OCI-LY7 (cell line): Measurements from ENCODE around the gene MACROD2. TPM values are rescaled to one million over a fixed set of nuclear protein-coding genes. Genes with fewer than 3 reads are reported as not detected.
"Not testable (repeated sequence)": the region's sequence is repeated elsewhere in the genome, so short reads cannot be mapped to it uniquely, and the experiment has no call there.

ENCODE experiments used
- BruUV-seq: library from RNA; stranded (reverse); fragments of 400-500 nt; replicated peaks from 2 replicates; lab custom pipeline; 2021; lab: Mats Ljungman, UMichigan
- CTCF ChIA-PET: fragments of 300-600 bp; sonication (Branson Sonifier 250); formaldehyde crosslinking; loops from one replicate; lab custom pipeline; 2022; ENCODE audit warnings: antibody characterized with exemption; ENCODE audit not compliant: unreplicated experiment; lab: Charles Lee
- POLR2A ChIA-PET: fragments of 300-600 bp; sonication (Branson Sonifier 250); formaldehyde crosslinking; loops from one replicate; lab custom pipeline; 2022; ENCODE audit warnings: antibody characterized with exemption; lab: Charles Lee
- DNase-seq: peaks from one replicate; pipeline ENCODE4 v3.0.0-alpha.2; 2015; ENCODE audit warnings: low spot score
- H2AFZ ChIP-seq: fragments of 200-600 bp; sonication (generic), shearing (Covaris generic); 2 replicates; pipeline ENCODE4 v1.6.1; 2014; ENCODE audit warnings: mild to moderate bottlenecking, antibody characterized with exemption, low read length, moderate library complexity
- H3K27ac ChIP-seq: fragments of 200-600 bp; sonication (generic); 2 replicates; pipeline ENCODE4 v1.5.1; 2014; ENCODE audit warnings: mixed run types, low read depth, mild to moderate bottlenecking, moderate library complexity, low read length, inconsistent platforms; ENCODE audit not compliant: poor library complexity, severe bottlenecking
- H3K36me3 ChIP-seq: fragments of 200-600 bp; sonication (generic); 2 replicates; pipeline ENCODE4 v1.6.1; 2014; ENCODE audit warnings: mild to moderate bottlenecking, antibody characterized with exemption, low read length, moderate library complexity, mixed read lengths; ENCODE audit not compliant: insufficient read depth
- H3K4me1 ChIP-seq: fragments of 200-600 bp; sonication (generic); 2 replicates; pipeline ENCODE4 v1.5.1; 2014; ENCODE audit warnings: mild to moderate bottlenecking, low read length; ENCODE audit not compliant: insufficient read depth, poor library complexity, severe bottlenecking
- H3K4me2 ChIP-seq: fragments of 200-600 bp; sonication (generic); 2 replicates; pipeline ENCODE4 v1.6.1; 2014; ENCODE audit warnings: mild to moderate bottlenecking, low read length
- H3K4me3 ChIP-seq: fragments of 200-600 bp; sonication (generic); 2 replicates; pipeline ENCODE4 v1.5.1; 2014; ENCODE audit warnings: mild to moderate bottlenecking, low read depth, low read length; ENCODE audit not compliant: poor library complexity, severe bottlenecking
- H3K79me2 ChIP-seq: fragments of 200-600 bp; sonication (generic); 2 replicates; pipeline ENCODE4 v1.6.1; 2016; ENCODE audit warnings: low read depth, mild to moderate bottlenecking, low read length, moderate library complexity, mixed read lengths; ENCODE audit not compliant: insufficient read depth
- H3K9me2 ChIP-seq: fragments of 200-600 bp; sonication (generic); 2 replicates; pipeline ENCODE4 v1.6.1; 2016; ENCODE audit warnings: mild to moderate bottlenecking, low read length, mixed read lengths; ENCODE audit not compliant: insufficient read depth
- H3K9me3 ChIP-seq: fragments of 200-600 bp; sonication (generic); 2 replicates; pipeline ENCODE4 v1.6.1; 2014; ENCODE audit warnings: mild to moderate bottlenecking, mixed run types, low read length, mixed read lengths
- H4K20me1 ChIP-seq: fragments of 200-600 bp; sonication (generic); 2 replicates; pipeline ENCODE4 v1.6.1; 2014; ENCODE audit warnings: mild to moderate bottlenecking, antibody characterized with exemption, low read length, moderate library complexity, mixed read lengths; ENCODE audit not compliant: insufficient read depth
- CTCF ChIP-seq: fragments of 200-600 bp; sonication (generic); conservative IDR thresholded peaks from 2 replicates; pipeline ENCODE4 v1.5.1; 2014; ENCODE audit warnings: mild to moderate bottlenecking, antibody characterized with exemption, low read length, moderate library complexity, mixed read lengths
- EZH2phosphoT487 ChIP-seq: fragments of 200-600 bp; sonication (generic); IDR thresholded peaks from 2 replicates; pipeline ENCODE4 v1.6.1; 2018; ENCODE audit warnings: low read depth, borderline replicate concordance, mild to moderate bottlenecking, mixed run types, antibody characterized with exemption, low read length, moderate library complexity, mixed read lengths
- intact Hi-C: fragments of 100-400 bp; cut with micrococcal nuclease; formaldehyde crosslinking; loops from one replicate; pipeline ENCODE4 v1.10.0; 2022; ENCODE audit not compliant: unreplicated experiment
- total RNA-seq, 2 experiments: library from RNA; depleted of rRNA in 1 of 2; stranded (reverse); fragments of >200 nt in 1 of 2; shearing (Covaris generic) in 1 of 2; gene quantifications; 2 replicates each; pipeline ENCODE4 v1.2.3, GENCODE V29; 2014 to 2022

Gene MACROD2
- total RNA-seq, 2 experiments from 2014 or later, result 0.09 to 4.5 TPM

GRCh38 chr20:14210146-14210545 lies 214.8 kb downstream of the MACROD2 start:
- Histone ChIP-seq H3K36me3 (no peaks in the 10 kb centered on the region), H3K27ac (no peak overlapping the region), H2AFZ (no peak overlapping the region; the same call in 1 of the 2 replicates), H4K20me1 (no peaks in the 10 kb centered on the region), H3K9me3 (no peaks in the 10 kb centered on the region), H3K4me2 (no peak overlapping the region), H3K4me1 (no peaks in the 10 kb centered on the region), H3K9me2 (no peaks in the 10 kb centered on the region), H3K79me2 (no peaks in the 10 kb centered on the region), H3K4me3 (no peak overlapping the region)
- DNase-seq, result no peak
- CTCF ChIA-PET, result no interaction called here
- POLR2A ChIA-PET, result interaction anchor here (0.6 to 0.7 kb wide), 3 partner anchors 16 to 32 kb away, joined by 3 to 4 read pairs (median 3); no protein-coding TSS in a partner anchor
- TF ChIP-seq EZH2phosphoT487 (no peak), CTCF (no peak)
- intact Hi-C loops, result no loop called here
- BruUV-seq, result no TSS peak

- no TSS peak for BruUV-seq
- intact Hi-C loops, result no loop called here
- POLR2A ChIA-PET, result interaction anchor here (0.6 kb wide), 1 partner anchor 45 kb away, joined by 6 read pairs; no protein-coding TSS in a partner anchor
- TF ChIP-seq CTCF (no peak), EZH2phosphoT487 (no peak)
- DNase-seq, result no peak
- Histone ChIP-seq H3K79me2 (no peaks in the 10 kb centered on the region), H3K4me2 (no peak overlapping the region), H3K9me2 (no peaks in the 10 kb centered on the region), H3K4me1 (no peaks in the 10 kb centered on the region), H3K4me3 (no peak overlapping the region), H3K27ac (no peak overlapping the region), H4K20me1 (no peaks in the 10 kb centered on the region), H2AFZ (no peak overlapping the region), H3K36me3 (no peaks in the 10 kb centered on the region), H3K9me3 (no peaks in the 10 kb centered on the region)
- CTCF ChIA-PET, result no interaction called here
Measured at GRCh38 chr20:14214046-14214445, 218.7 kb downstream of the MACROD2 start.

- H3K9me2 ChIP-seq, H2AFZ ChIP-seq, H3K4me3 ChIP-seq, H3K4me2 ChIP-seq, H3K27ac ChIP-seq, intact Hi-C loops, POLR2A ChIA-PET, CTCF ChIA-PET, H3K4me1 ChIP-seq, DNase-seq, H3K9me3 ChIP-seq, BruUV-seq, H4K20me1 ChIP-seq, H3K36me3 ChIP-seq, H3K79me2 ChIP-seq: not testable (repeated sequence)
Measured at GRCh38 chr20:14215880-14216279, 220.6 kb downstream of the MACROD2 start.
